Umbilical cord (tissue), 2 donors: Measurements from ENCODE around the gene FBXO34. TPM values are rescaled to one million over a fixed set of nuclear protein-coding genes. Genes with fewer than 3 reads are reported as not detected.
"Not testable (repeated sequence)": the region's sequence is repeated elsewhere in the genome, so short reads cannot be mapped to it uniquely, and the experiment has no call there.

ENCODE experiments used
- DNase-seq: peaks from one replicate; pipeline ENCODE4 v3.0.0-alpha.2; 2015; ENCODE audit warnings: low spot score
- total RNA-seq: library from RNA; depleted of rRNA; stranded (reverse); fragments of >200 nt; gene quantifications from one replicate; pipeline ENCODE4 v1.2.3, GENCODE V29; 2014; ENCODE audit warnings: low replicate concordance; ENCODE audit not compliant: insufficient read depth

The FBXO34 gene
- total RNA-seq, 1 donor from 2014 or later: 37.3 TPM

DNA sequence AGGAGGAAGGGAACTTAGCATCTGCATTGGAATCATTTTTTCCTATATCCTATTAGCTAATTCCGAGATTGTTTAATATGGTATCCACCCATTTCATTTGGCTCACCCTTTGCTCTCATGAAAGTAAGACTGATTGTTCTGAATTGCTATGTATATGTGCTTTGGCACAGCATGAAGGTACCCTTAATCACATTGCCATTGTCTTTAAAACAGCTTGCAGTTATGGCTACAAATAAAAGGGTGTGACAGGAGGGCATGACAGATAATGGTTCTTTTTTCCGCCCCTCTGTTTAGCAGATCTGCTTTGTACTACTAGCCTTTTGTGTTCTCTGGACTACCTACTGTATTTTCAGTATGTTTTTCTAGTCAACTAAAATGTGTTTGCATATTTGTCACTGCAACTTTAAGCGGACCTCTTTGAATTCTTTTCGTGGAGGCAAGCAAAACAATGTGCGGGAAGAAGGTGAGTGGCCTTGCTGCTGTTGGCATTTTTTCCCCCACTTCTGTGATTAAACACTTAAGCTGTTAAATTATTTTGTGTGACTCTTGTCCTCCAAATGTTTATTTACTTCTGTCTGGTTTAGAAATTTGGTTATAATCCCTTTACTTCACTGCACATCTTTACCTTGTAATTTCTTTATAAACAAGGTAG lies 35.8 kb downstream of the FBXO34 start:
- DNase-seq: peak; percentile 41

DNA sequence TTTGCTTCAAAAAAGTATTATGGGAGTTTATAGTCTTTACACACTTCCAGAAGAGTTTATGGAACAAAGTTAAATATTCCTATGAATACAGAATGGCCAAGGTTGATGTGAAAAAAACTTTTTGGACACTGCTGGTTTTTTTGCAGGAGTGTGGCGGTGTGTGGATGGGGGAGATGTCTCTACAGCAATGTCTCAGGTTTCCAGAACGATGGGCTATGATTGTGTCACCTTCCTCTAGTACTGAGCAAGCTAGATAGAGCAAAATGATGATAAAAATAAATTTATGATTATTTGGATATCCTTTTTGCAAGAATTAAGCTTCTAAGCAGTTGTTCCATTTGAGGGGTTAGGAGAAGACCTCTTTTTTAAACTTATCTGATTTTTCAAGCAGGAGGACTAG lies 37.9 kb downstream of the FBXO34 start:
- no peak for DNase-seq

DNA sequence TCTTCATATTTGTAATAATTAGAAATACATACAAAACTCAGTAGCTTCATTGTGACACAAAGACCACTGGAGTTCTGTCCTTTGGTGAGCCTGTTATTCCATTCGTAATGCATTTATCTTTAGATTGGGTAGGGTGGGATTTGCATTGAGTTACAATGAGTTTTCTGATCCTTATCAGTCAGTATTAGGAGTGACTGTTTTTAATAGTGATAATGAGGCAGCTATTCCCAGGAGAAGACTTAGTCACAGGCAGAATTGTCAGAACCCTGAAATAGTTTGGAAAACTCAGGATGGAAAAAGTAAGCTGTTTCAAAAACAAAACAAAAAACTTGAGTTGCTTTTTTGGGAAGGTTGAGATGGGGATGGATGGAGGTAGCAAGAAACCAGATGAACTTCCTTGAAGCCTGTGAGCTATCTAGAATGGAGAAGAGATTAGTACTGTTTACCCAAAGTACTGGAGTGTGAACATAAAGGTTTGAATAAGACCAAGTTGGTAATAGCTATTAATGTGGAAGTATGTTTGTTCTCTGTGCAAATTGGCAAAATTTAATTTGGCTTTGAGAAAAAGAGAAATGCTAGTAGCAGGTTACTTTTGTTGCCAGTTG lies 38.6 kb downstream of the FBXO34 start:
- DNase-seq: no peak

DNA sequence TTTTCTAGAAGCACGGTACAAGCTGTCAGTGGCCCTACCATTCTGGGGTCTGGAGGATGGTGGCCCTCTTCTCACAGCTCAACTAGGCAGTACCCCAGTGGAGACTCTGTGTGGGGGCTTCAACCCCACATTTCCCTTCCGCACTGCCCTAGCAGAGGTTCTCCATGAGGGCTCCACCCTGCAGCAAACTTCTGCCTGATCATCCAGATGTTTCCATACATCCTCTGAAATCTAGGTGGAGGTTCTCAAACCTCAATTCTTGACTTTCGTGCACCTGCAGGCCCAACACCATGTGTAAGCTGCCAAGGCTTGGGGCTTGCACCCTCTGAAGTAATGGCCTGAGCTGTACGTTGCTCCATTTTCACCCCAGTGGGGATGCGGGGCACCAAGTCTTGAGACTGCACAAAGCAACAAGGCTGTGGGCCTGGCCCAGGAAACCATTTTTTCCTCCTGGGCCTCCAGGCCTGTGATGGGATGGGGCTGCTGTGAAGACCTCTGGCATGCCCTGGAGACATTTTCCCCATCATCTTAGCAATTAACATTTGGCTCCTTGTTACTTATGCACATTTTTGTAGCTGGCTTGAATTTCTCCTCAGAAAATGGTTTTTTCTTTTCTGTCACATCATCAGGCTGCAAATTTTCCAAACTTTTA lies 41.3 kb downstream of the FBXO34 start:
- DNase-seq: not testable (repeated sequence)

DNA sequence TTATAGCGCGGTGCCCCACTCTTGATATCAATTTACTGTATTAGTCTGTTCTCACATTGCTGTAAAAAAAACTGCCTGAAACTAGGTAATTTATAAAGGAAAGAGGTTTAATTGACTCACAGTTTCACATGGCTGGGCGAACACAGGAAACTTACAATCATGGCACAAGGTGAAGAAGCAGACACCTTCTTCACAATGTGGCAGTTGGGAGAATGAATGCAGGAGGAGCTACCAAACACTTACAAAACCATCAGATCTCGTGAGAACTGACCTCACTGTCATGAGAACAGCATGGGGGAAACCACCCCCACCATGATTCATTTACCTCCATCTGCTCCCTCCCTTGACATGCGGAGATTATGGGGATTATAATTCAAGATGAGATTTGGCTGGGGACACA lies 42.3 kb downstream of the FBXO34 start:
- DNase-seq: no peak

DNA sequence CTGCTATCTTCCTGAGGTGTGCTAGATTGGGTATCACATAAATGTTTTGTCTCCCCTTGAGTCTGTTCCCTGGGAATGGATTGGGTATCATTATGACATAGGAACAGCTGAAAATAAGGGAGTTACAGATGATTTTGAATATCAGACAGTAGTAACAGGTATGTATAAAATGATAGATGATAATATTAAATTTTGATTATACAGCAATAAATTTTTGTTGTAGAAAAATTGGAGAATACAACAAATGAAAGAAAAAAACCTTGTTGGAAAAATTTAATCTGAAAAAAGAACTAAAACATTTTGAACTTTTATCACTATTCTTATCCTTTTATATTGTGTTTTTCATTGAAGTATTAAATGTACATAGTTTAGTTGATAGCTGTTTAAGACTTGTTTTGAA lies 43.2 kb downstream of the FBXO34 start:
- DNase-seq: no peak

DNA sequence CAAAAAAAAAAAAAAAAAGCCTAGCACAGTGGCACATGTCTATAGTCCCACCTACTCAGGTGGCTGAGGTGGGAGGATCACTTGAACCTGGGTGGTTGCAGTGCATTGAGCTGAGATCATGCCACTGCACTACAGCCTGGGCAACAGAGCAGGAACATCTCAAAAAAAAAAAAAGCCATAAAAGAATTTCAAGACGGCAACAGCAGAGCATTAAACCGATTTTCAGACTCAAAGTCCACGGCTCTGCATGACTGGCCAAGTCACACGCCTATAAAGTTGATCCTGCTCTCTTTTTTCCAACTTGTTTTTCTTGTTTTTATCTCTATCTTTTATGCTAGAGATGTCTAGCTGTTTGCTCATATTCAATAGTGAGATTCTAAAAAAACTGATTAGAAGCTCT lies 45.3 kb downstream of the FBXO34 start:
- DNase-seq: peak; percentile 89

DNA sequence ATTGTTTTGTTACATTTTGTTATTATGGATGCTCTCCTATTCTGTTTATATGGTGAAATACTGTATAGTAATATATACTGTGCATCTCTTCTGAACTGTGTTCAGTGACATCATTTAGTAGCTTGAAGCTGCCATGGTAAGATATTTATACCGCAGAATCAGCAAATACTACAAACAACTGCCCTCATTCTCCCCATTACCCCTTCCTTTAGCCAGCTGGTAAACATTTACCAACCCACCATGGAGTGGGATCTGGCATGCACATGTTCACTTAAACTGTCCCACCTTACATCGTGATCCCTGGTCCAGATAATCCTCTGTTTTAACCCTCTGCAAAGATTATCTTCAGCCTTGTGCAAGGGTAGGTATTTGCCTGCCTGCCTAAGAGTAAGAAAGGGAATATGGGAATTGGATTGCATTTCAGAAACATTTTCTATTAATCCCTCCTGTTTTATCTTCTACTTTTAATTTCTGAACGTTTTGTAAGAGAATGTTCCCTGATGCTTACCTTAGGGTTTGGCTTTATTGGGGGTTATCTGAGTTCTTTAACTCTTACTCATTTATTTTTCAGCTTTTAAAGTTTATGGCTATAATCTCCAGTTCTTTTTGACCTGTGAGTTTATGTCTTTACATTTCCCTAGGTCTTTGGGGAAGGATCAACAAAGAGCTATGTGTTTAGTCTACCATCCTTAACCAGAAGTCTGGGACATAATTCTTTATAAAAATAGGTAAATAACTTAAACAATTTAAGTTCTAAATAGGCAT lies 46.5 kb downstream of the FBXO34 start:
- no peak for DNase-seq

DNA sequence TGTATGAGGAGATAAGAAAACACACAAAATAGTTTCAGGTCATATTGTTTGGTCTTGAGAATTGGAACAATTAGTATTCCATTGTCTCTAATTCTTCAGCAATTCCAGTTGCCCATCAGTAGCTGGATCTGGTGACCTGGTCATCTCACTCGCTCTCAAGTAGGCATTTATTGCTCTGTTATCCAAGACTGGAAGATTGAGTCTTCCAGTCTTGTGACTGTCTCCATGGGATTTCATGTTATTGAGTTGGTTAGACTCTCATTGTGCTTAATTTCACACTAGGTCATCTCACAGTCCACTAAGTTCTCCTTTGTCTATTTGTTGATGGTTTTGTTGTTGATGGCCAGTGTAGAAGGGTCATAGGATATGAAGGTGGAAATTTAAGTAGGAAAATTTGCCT lies 47.5 kb downstream of the FBXO34 start:
- no peak for DNase-seq

DNA sequence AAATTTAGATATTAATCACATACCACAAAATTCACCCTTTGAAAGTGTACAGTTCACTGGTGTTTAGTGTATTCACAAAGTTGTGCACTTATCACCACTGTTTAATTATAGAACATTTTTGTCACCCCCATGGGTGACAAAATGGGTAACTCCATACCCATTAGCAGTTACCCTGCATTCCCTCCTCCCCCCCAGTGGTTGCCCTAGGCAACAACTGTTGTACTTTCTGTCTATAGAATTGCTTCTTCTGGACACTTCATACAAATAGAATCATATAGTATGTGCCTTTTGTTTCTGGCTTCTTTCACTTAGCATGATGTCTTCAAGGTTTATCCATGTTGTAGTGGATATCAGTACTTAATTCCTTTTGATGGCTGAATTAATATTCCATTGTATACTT lies 52.7 kb downstream of the FBXO34 start:
- no peak for DNase-seq

DNA sequence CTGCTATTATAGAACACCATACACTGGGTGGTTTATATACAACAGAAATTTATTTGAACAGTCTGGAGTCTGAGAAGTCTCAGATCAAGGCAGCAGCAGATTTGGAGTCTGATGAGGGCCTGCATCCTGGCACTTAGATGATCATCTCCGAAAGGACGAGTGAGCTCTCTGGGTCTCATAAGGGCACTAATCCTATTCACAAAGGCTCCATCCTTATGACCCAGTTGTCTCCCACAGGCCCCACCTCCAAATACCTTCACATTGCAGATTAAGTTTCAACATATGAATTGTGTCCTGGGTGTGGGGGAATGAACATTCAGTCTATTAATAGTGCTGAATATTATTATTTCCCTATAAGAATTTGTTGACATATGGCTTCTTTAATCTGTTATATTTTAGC lies 53.6 kb downstream of the FBXO34 start:
- DNase-seq: no peak

DNA sequence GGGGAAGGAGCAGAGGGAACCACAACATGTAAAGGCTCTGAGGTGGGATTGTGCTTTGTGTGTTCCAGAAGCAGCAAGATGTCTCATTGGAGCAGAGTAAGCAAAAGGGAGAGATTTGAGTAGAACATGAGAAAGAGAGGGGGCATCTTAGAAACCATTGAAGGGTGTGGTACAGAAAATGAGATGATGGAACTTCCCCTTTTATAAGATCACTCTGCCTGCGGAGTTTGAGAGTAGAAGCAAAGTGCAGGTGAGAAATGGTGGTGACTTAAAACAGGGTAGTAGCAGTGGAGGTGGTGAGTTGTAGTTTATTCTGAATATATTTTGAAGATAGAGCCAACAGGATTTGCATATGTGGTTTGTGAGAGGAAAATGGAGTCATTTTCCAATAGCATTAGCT lies 56.0 kb downstream of the FBXO34 start:
- DNase-seq: no peak

DNA sequence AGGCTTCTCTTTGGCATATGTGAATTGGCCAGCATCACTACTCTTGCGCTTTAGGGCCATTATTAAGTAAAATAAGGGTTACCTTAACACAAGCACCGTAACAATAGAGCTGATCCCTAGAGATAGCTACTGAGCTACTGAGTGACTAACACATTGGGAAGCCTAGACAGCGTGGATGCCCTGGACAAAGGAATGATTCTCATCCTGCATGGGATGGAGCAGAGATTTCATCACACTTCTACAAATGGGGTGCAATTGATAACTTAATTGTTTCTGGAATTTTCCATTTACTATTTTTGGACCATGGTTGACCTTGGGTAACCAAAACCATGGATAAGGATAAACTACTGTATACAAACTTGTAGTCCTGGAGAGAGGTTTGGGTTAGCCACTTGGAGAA lies 57.1 kb downstream of the FBXO34 start:
- no peak for DNase-seq

DNA sequence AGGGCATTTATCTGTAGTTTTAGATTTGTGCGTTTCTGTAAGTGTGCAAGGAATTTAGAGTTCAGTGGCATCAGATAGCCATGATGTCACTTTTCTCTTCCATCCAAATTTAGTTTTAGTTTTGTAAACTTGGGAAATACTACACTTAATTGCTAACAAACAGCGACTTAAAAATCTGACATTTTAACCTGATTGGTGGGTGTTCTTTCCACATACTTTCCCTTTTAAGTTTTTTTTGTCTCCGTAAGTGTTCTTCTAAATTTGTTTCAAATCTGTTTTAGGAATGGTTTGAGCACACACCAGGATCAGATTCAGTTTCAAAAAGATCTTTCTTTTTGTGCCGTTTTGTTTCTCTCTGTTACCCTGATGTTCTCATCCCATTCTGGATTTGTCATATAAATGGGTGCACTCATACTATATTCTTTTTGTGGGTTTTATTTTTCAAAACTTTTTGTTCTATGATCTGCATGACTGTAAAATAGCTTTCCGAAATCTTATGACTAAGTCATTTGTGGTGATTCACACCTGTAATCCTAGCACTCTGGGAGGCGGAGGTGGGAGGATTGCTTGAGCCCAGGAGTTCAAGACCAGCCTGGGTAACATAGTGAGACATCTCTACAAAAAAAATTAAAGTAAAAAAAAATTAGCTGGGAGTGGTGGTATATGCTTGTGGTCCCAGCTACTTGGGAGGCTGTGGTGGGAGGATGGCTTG lies 58.9 kb downstream of the FBXO34 start:
- DNase-seq: no peak

DNA sequence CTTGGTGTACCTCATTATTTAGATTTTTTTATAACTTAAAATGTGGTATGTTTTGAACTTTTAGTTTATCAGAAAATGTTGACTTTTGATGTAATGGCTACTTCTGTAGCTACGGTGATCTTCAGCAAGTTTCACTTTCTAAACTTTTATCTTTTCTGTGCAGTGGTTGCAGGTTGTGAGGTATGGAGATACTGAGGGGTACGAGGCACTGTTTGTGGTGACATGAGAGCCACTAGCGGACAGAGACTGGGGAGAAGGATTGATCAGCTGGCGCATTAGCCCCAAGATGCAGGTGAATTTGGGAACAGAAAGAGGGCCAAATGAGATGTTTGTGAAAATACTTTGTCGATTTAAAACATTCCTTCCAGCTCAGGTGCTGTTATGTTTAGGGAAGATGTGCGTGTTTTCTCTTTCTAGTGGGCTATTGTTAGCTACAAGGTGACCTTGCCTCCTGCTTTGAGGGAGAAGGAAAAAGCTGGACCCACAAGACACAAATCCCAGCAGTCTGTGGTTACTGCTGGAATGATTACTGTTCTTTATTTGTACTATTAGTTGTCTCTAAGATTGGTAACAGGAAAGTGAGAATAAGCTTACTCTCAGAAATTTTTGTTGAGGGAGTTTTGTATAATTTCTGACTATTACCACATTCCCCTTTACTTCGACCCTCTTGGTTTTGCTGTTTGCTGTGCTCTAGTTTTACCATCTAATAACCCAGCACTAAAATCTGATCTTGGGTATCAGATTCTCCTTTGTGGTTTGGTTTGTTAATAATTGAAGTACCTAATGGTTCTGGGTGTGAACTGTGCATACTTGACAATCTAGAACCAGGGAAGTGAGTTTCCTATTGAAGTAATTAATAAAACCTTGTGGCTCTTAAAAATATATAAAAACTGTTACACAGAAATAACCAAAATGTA lies 61.7 kb downstream of the FBXO34 start:
- DNase-seq: no peak

DNA sequence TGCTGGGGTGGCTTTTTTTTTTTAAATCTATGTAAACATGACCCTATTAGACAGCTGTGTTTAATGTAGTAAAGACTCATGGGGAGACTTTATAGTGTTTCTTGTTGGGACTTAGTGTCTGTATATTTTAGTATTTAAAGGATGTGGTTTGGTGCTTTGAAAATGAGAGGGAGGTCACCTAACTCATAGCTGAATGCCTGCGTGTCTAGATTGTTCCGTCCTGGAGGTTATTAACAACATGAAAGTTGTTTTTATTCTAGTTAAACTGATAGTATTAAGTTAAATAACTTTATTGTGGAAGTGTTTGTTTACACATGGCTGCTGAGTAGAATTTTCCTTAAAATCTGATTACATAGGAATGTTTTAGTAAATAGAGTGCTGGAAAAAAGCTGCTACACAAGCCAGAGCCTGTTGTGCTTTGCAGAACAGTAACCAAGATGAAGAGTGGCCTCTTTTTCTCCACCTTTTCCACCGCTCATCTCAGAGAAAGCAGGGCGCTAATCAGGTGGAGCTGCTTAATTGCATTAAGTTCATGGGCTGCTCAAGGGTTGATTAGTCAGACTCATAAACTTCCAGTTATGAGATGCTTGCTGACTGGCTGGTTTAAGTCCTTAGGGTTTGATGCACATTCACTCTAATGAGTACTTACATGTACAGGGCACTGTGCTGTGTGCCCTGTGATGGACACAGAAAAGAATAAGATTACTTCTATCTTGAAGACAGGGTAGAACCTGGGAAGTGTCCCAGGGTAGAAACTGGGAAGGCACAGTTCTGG lies 62.7 kb downstream of the FBXO34 start:
- no peak for DNase-seq

DNA sequence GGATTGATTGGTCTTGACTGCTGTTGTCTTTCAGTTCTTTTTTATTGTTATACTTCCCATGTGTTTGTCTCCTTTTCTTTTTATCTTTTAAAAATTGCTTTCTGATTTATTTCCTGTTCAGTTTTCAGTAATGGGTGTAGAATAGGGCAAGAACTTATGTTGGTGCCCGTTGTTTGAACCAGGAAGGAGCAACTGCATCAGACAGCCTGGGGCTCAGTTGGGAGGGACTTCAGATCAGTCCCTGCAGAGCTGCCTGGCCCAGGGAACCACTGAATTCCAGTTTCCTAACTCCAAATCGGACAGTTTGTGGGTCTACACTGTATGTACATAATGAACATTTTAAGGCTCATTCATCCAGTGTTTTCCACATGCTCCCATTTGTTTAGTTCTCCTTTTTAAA lies 64.9 kb downstream of the FBXO34 start:
- peak; percentile 66 for DNase-seq

DNA sequence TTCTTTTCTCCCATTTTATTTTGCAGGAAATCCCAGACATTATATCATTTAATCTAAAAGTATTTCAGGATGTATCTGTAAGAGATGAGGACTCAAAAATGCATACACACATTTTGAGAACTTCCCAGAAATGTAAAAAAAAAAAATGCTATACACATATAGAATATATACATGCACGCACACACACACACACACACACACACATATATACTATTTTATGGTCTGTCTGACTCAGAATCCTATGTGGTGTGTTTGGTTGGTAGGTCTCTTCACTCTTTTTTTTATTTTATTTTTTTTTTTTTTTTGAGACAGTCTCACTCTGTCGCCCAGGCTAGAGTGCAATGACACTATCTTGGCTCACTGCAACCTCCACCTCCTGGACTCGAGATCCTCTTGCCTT lies 65.5 kb downstream of the FBXO34 start:
- no peak for DNase-seq

DNA sequence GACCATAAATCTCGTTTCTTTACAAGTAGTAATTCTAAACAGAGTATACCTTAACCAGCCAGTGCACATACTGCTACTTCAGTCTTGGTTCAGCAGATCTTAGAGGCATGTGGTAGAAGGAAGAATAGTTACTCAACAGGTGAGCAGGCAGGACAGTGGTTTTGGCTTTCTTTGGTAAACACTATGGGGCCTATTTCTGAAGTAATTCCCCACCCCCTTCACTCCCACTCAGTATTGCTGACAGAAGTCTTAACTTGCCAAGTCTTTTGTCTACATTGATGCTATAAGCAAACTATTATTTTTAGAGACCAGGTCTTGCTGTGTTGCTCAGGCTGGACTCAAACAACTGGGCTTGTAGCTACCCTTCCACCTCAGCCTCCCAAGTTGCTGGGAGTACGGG lies 68.5 kb downstream of the FBXO34 start:
- no peak for DNase-seq

DNA sequence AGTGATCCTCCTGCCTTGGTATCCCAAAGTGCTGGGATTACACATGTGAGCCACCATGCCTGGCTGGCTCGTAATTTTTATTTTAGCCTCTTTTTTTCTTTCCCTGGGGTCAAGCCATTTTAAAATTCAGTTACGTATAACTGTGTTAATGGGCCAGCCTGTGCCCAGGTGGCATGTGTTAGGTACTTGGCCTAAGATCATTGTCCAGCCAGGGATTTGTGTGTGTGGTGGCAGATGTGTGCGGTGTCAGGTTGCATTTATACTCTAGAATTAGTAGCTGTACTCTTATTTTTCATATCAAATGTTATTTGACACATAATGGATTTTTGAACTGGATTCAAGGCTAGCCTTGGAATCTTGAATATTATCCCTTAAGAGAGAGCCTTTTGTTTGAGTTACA lies 69.3 kb downstream of the FBXO34 start:
- DNase-seq: no peak
